HCT116 (cell line): ENCODE results near the gene MNAT1. TPM values are rescaled to one million over a fixed set of nuclear protein-coding genes. Genes with fewer than 3 reads are reported as not detected.

Source experiments
- ATAC-seq: fragments of 200-7000 bp; cut with Tn5 transposase; 2 replicates; pipeline ENCODE4 v1.9.1; 2020; ENCODE audit warnings: mild to moderate bottlenecking, moderate library complexity
- BruUV-seq: library from RNA; stranded (reverse); fragments of 400-500 nt; replicated peaks from 2 replicates; lab custom pipeline; 2021; lab: Mats Ljungman, UMichigan
- CTCF ChIA-PET: fragments of 300-600 bp; sonication (Branson Sonifier 250); formaldehyde crosslinking; loops from one replicate; lab custom pipeline; 2021; ENCODE audit warnings: antibody characterized with exemption; lab: Charles Lee
- POLR2A ChIA-PET: fragments of 300-600, 350-600 bp; sonication (Branson Sonifier 250); formaldehyde crosslinking; loops from one replicate; lab custom pipeline; 2021; ENCODE audit warnings: antibody characterized with exemption; lab: Charles Lee
- RAD21 ChIA-PET, 2 experiments: fragments of 300-600 bp; sonication (Branson Sonifier 250); formaldehyde crosslinking; loops; one replicate each; lab custom pipeline; 2023; ENCODE audit warnings: low total read pairs in 2 of 2; ENCODE audit not compliant: uncharacterized antibody in 2 of 2, unreplicated experiment in 2 of 2, low non-redundant PET in 1 of 2; lab: Charles Lee
- DNase-seq: peaks from one replicate; pipeline ENCODE4 v3.0.0-alpha.2; 2010; ENCODE audit warnings: low read depth, low spot score
- H2AFZ ChIP-seq: fragments of 200-600 bp; shearing (Covaris generic), sonication (generic); 2 replicates; pipeline ENCODE4 v1.6.1; 2017; ENCODE audit warnings: low read depth, mixed run types, mixed read lengths, antibody characterized with exemption, low read length; ENCODE audit not compliant: poor library complexity, severe bottlenecking
- H3K27ac ChIP-seq: 2 replicates; pipeline ENCODE4 v1.5.1; 2012; ENCODE audit warnings: low read depth, low read length
- H3K27me3 ChIP-seq: fragments of 200-600 bp; sonication (generic); 2 replicates; pipeline ENCODE4 v1.6.1; 2016; ENCODE audit warnings: mixed run types, low read length, mixed read lengths; ENCODE audit not compliant: insufficient read depth
- H3K36me3 ChIP-seq, 2 experiments: fragments of 200-500 bp in 1 of 2; fragments of 200-600 bp in 1 of 2; sonication (Bioruptor generic) in 1 of 2; sonication (generic) in 1 of 2; 2 replicates each; pipeline versions ENCODE4 v1.5.1 to v1.6.1; 2014 to 2016; ENCODE audit warnings: low read length in 2 of 2, inconsistent platforms in 1 of 2, mixed read lengths in 1 of 2, mixed run types in 1 of 2; ENCODE audit not compliant: insufficient read depth in 2 of 2, control insufficient read depth in 1 of 2
- H3K4me1 ChIP-seq, 2 experiments: fragments of 200-600 bp in 1 of 2; sonication (generic) in 1 of 2; 2 replicates each; pipeline versions ENCODE4 v1.5.1 to v1.6.1; 2012 to 2017; ENCODE audit warnings: low read length in 2 of 2, inconsistent platforms in 1 of 2, mild to moderate bottlenecking in 1 of 2, mixed read lengths in 1 of 2, mixed run types in 1 of 2, moderate library complexity in 1 of 2; ENCODE audit not compliant: insufficient read depth in 2 of 2, control insufficient read depth in 1 of 2
- H3K4me2 ChIP-seq: fragments of 200-600 bp; sonication (generic); 2 replicates; pipeline ENCODE4 v1.6.1; 2017; ENCODE audit warnings: mixed run types, low read length, mixed read lengths
- H3K4me3 ChIP-seq, 2 experiments: fragments of 200-600 bp in 1 of 2; sonication (generic) in 1 of 2; replicated peaks in 1 of 2; 2 replicates each; pipeline ENCODE4 v1.5.1; 2011 to 2016; ENCODE audit warnings: low read length in 2 of 2, control low read depth in 1 of 2, low read depth in 1 of 2, mild to moderate bottlenecking in 1 of 2, mixed read lengths in 1 of 2, mixed run types in 1 of 2
- H3K79me2 ChIP-seq: fragments of 200-600 bp; sonication (generic); 2 replicates; pipeline ENCODE4 v1.6.1; 2017; ENCODE audit warnings: mild to moderate bottlenecking, mixed run types, low read length, moderate library complexity, mixed read lengths; ENCODE audit not compliant: insufficient read depth
- H3K9ac ChIP-seq: fragments of 200-600 bp; sonication (generic); 2 replicates; pipeline ENCODE4 v1.6.1; 2016; ENCODE audit warnings: low read length, mixed read lengths
- H3K9me2 ChIP-seq: fragments of 200-600 bp; sonication (generic), shearing (Covaris generic); 2 replicates; pipeline ENCODE4 v1.6.1; 2017; ENCODE audit warnings: mixed run types, mild to moderate bottlenecking, moderate library complexity; ENCODE audit not compliant: insufficient read depth
- H3K9me3 ChIP-seq, 2 experiments: fragments of 200-500 bp in 1 of 2; fragments of 200-600 bp in 1 of 2; sonication (Bioruptor generic) in 1 of 2; sonication (generic) in 1 of 2; 2 replicates each; pipeline ENCODE4 v1.6.1; 2014 to 2017; ENCODE audit warnings: low read length in 2 of 2, mixed read lengths in 2 of 2, inconsistent platforms in 1 of 2, low read depth in 1 of 2, mild to moderate bottlenecking in 1 of 2, mixed run types in 1 of 2, moderate library complexity in 1 of 2; ENCODE audit not compliant: control insufficient read depth in 1 of 2, insufficient read depth in 1 of 2
- H4K20me1 ChIP-seq: fragments of 200-600 bp; sonication (generic), shearing (Covaris generic); 2 replicates; pipeline ENCODE4 v1.6.1; 2017; ENCODE audit warnings: mixed run types, mild to moderate bottlenecking, moderate library complexity; ENCODE audit not compliant: insufficient read depth
- EZH2phosphoT487 ChIP-seq: fragments of 200-600 bp; IDR thresholded peaks from 2 replicates; pipeline ENCODE4 v1.6.1; 2018; ENCODE audit warnings: antibody characterized with exemption, borderline replicate concordance
- SP1 ChIP-seq: IDR thresholded peaks from 2 replicates; pipeline ENCODE4 v1.6.1; 2012; ENCODE audit warnings: low read depth
- YY1 ChIP-seq: IDR thresholded peaks from 2 replicates; pipeline ENCODE4 v1.6.1; 2011; ENCODE audit warnings: low read length, low read depth, moderate library complexity, mild to moderate bottlenecking; ENCODE audit not compliant: insufficient replicate concordance; ENCODE audit errors: extremely low read depth
- ZNF274 ChIP-seq: fragments of 200-500 bp; sonication (Bioruptor generic); IDR thresholded peaks from 2 replicates; pipeline ENCODE4 v1.6.1; 2014; ENCODE audit warnings: mild to moderate bottlenecking, low read depth, low read length, inconsistent platforms
- intact Hi-C: fragments of 100-400 bp; cut with micrococcal nuclease; formaldehyde crosslinking; loops from 2 replicates; pipeline ENCODE4 v1.10.0; 2022
- total RNA-seq: library from RNA; stranded (reverse); gene quantifications from one replicate; pipeline ENCODE4 v1.2.1, GENCODE V29; 2021; ENCODE audit not compliant: unreplicated experiment
- TF ChIP-seq, protein P1 (sequence below): IDR thresholded peaks from 2 replicates; pipeline ENCODE4 v1.6.1; 2011; ENCODE audit warnings: mild to moderate bottlenecking, low read length, moderate library complexity; ENCODE audit not compliant: insufficient replicate concordance; ENCODE audit errors: extremely low read depth

The MNAT1 gene
- total RNA-seq, 1 experiment from 2014 or later = 49.3 TPM

DNA sequence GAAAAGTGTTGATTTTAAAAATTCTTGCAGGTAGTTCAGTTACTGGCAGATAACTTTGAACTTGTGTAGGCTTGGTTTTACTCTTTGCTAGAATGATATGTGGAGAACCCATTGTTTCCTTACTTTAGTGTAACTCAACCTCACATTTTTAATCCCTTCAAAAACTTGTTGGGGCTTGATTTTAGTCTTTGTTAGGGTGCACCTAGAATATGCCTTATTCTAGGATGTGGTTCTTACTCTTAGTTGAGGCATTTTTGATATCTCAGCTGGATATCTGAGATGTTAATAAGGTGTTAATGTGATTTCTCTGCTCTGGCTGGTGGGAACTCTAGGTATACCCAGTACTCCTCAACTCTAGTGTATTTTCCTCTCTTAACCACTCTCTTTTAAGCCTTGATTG, 10.0 kb downstream of the MNAT1 start:
- no peak overlapping the region for H3K9ac ChIP-seq
- BruUV-seq = no TSS peak
- no peaks in the 10 kb centered on the region for H3K9me3 ChIP-seq
- ChIA-PET POLR2A (interaction anchor here (0.6 kb wide), 1 partner anchor 9 kb away, joined by 3 read pairs; no protein-coding TSS in a partner anchor), CTCF (no interaction called here), RAD21 (no interaction called here)
- no peaks in the 10 kb centered on the region for H3K27me3 ChIP-seq
- H3K4me3 ChIP-seq = no peak overlapping the region
- no peaks in the 10 kb centered on the region for H3K36me3 ChIP-seq
- H3K27ac ChIP-seq = no peak overlapping the region
- no peaks in the 10 kb centered on the region for H4K20me1 ChIP-seq
- intact Hi-C loops = no loop called here
- H2AFZ ChIP-seq = no peak overlapping the region
- DNase-seq (no peak), ATAC-seq (no peak)
- no peak overlapping the region for H3K4me2 ChIP-seq
- no peaks in the 10 kb centered on the region for H3K4me1 ChIP-seq
- TF ChIP-seq, protein P1, sequence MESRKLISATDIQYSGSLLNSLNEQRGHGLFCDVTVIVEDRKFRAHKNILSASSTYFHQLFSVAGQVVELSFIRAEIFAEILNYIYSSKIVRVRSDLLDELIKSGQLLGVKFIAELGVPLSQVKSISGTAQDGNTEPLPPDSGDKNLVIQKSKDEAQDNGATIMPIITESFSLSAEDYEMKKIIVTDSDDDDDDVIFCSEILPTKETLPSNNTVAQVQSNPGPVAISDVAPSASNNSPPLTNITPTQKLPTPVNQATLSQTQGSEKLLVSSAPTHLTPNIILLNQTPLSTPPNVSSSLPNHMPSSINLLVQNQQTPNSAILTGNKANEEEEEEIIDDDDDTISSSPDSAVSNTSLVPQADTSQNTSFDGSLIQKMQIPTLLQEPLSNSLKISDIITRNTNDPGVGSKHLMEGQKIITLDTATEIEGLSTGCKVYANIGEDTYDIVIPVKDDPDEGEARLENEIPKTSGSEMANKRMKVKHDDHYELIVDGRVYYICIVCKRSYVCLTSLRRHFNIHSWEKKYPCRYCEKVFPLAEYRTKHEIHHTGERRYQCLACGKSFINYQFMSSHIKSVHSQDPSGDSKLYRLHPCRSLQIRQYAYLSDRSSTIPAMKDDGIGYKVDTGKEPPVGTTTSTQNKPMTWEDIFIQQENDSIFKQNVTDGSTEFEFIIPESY = no peak
- TF ChIP-seq YY1 (no peak), SP1 (no peak), ZNF274 (no peak), EZH2phosphoT487 (no peak)
- no peaks in the 10 kb centered on the region for H3K9me2 ChIP-seq
- H3K79me2 ChIP-seq = peaks cover 79% of the 10 kb centered on the region
